Rectal smooth muscle tissue (tissue), 1 donor: ENCODE results near the gene KIRREL2.
"Not testable (repeated sequence)": the region's sequence is repeated elsewhere in the genome, so short reads cannot be mapped to it uniquely, and the experiment has no call there.

ENCODE experiments used
- H3K27ac ChIP-seq: one replicate; pipeline ENCODE4 v1.7.0; 2013; ENCODE audit warnings: low read depth, low read length, inconsistent platforms
- H3K27me3 ChIP-seq: one replicate; pipeline ENCODE4 v1.7.0; 2013; ENCODE audit warnings: low read length; ENCODE audit not compliant: control insufficient read depth, insufficient read depth
- H3K36me3 ChIP-seq: one replicate; pipeline ENCODE4 v1.7.0; 2013; ENCODE audit warnings: low read length; ENCODE audit not compliant: control insufficient read depth, insufficient read depth
- H3K4me1 ChIP-seq: one replicate; pipeline ENCODE4 v1.7.0; 2013; ENCODE audit warnings: low read length; ENCODE audit not compliant: control insufficient read depth, insufficient read depth
- H3K4me3 ChIP-seq: one replicate; pipeline ENCODE4 v1.7.0; 2013; ENCODE audit warnings: low read length
- H3K9ac ChIP-seq: one replicate; pipeline ENCODE4 v1.7.0; 2013; ENCODE audit warnings: low read length

The KIRREL2 gene

GRCh38 chr19:35882114-35882832 lies 25.6 kb downstream of the KIRREL2 start:
- H3K4me3 ChIP-seq = no peak overlapping the region
- peaks cover 5% of the 10 kb centered on the region for H3K27me3 ChIP-seq
- no peak overlapping the region for H3K27ac ChIP-seq
- no peaks in the 10 kb centered on the region for H3K4me1 ChIP-seq
- H3K36me3 ChIP-seq = no peaks in the 10 kb centered on the region
- no peak overlapping the region for H3K9ac ChIP-seq

GRCh38 chr19:35883882-35884281 lies 27.2 kb downstream of the KIRREL2 start:
- Histone ChIP-seq H3K4me3 (no peak overlapping the region), H3K4me1 (no peaks in the 10 kb centered on the region), H3K9ac (no peak overlapping the region), H3K27ac (no peak overlapping the region), H3K27me3 (peaks cover 5% of the 10 kb centered on the region), H3K36me3 (peaks cover 7% of the 10 kb centered on the region)

GRCh38 chr19:35885225-35885738 lies 28.6 kb downstream of the KIRREL2 start:
- Histone ChIP-seq H3K36me3 (peaks cover 11% of the 10 kb centered on the region), H3K4me3 (no peak overlapping the region), H3K4me1 (no peaks in the 10 kb centered on the region), H3K9ac (no peak overlapping the region), H3K27me3 (no peaks in the 10 kb centered on the region), H3K27ac (no peak overlapping the region)

- Histone ChIP-seq H3K4me1 (no peaks in the 10 kb centered on the region), H3K4me3 (no peak overlapping the region), H3K9ac (no peak overlapping the region), H3K36me3 (peaks cover 11% of the 10 kb centered on the region), H3K27ac (no peak overlapping the region), H3K27me3 (no peaks in the 10 kb centered on the region)
Observed at GRCh38 chr19:35885904-35886303, 29.2 kb downstream of the KIRREL2 start.

GRCh38 chr19:35887197-35887596 lies 30.5 kb downstream of the KIRREL2 start:
- Histone ChIP-seq H3K36me3 (peaks cover 11% of the 10 kb centered on the region), H3K4me1 (no peaks in the 10 kb centered on the region), H3K4me3 (no peak overlapping the region), H3K27me3 (no peaks in the 10 kb centered on the region), H3K9ac (no peak overlapping the region), H3K27ac (no peak overlapping the region)

- no peak overlapping the region for H3K9ac ChIP-seq
- no peak overlapping the region for H3K4me3 ChIP-seq
- H3K36me3 ChIP-seq = peaks cover 17% of the 10 kb centered on the region
- H3K27ac ChIP-seq = no peak overlapping the region
- H3K4me1 ChIP-seq = no peaks in the 10 kb centered on the region
- no peaks in the 10 kb centered on the region for H3K27me3 ChIP-seq
Observed at GRCh38 chr19:35888398-35888797, 31.7 kb downstream of the KIRREL2 start.

- peaks cover 20% of the 10 kb centered on the region for H3K36me3 ChIP-seq
Observed at GRCh38 chr19:35889370-35890112, 32.8 kb downstream of the KIRREL2 start.

GRCh38 chr19:35890113-35890650 lies 33.5 kb downstream of the KIRREL2 start:
- no peak overlapping the region for H3K27ac ChIP-seq
- H3K4me1 ChIP-seq = no peaks in the 10 kb centered on the region
- H3K9ac ChIP-seq = no peak overlapping the region
- peaks cover 20% of the 10 kb centered on the region for H3K36me3 ChIP-seq
- H3K27me3 ChIP-seq = no peaks in the 10 kb centered on the region
- no peak overlapping the region for H3K4me3 ChIP-seq

More at GRCh38 chr19:35889370-35890112, 32.8 kb downstream of the KIRREL2 start:
- Histone ChIP-seq H3K4me1 (no peaks in the 10 kb centered on the region), H3K9ac (no peak overlapping the region), H3K27me3 (no peaks in the 10 kb centered on the region), H3K4me3 (no peak overlapping the region), H3K27ac (no peak overlapping the region)

- not testable (repeated sequence) for H3K27ac ChIP-seq, H3K4me1 ChIP-seq, H3K27me3 ChIP-seq, H3K9ac ChIP-seq, H3K4me3 ChIP-seq
- H3K36me3 ChIP-seq = peaks cover 27% of the 10 kb centered on the region
Observed at GRCh38 chr19:35891819-35892218, 35.1 kb downstream of the KIRREL2 start.

- peaks cover 2% of the 10 kb centered on the region for H3K4me1 ChIP-seq
- H3K27ac ChIP-seq = no peak overlapping the region
- no peaks in the 10 kb centered on the region for H3K27me3 ChIP-seq
- H3K4me3 ChIP-seq = no peak overlapping the region
- H3K9ac ChIP-seq = no peak overlapping the region
- peaks cover 19% of the 10 kb centered on the region for H3K36me3 ChIP-seq
Observed at GRCh38 chr19:35894342-35894741, 37.6 kb downstream of the KIRREL2 start.

- H3K36me3 ChIP-seq = peaks cover 16% of the 10 kb centered on the region
Observed at GRCh38 chr19:35895911-35896642, 39.4 kb downstream of the KIRREL2 start.

GRCh38 chr19:35896643-35897040 lies 39.9 kb downstream of the KIRREL2 start:
- no peak overlapping the region for H3K4me3 ChIP-seq
- H3K4me1 ChIP-seq = peaks cover 2% of the 10 kb centered on the region
- H3K36me3 ChIP-seq = peaks cover 16% of the 10 kb centered on the region
- H3K27me3 ChIP-seq = no peaks in the 10 kb centered on the region
- H3K27ac ChIP-seq = no peak overlapping the region
- H3K9ac ChIP-seq = no peak overlapping the region

More at GRCh38 chr19:35895911-35896642, 39.4 kb downstream of the KIRREL2 start:
- Histone ChIP-seq H3K4me1 (peaks cover 2% of the 10 kb centered on the region), H3K4me3 (no peak overlapping the region), H3K27me3 (no peaks in the 10 kb centered on the region), H3K9ac (no peak overlapping the region), H3K27ac (no peak overlapping the region)
